Neural progenitor cell (in vitro differentiated cells): ENCODE measurements around the gene LEKR1. TPM values are rescaled to one million over a fixed set of nuclear protein-coding genes. Genes with fewer than 3 reads are reported as not detected.

Source experiments
- DNase-seq: peaks from one replicate; pipeline ENCODE4 v3.0.0-alpha.2; 2016; ENCODE audit warnings: low spot score
- H2AFZ ChIP-seq: fragments of 200-600 bp; sonication (generic); replicated peaks from 2 replicates; pipeline ENCODE4 v1.6.1; 2016; ENCODE audit warnings: antibody characterized with exemption
- H3F3A ChIP-seq: fragments of 200-600 bp; sonication (generic); 2 replicates; pipeline ENCODE4 v1.6.1; 2016; ENCODE audit warnings: antibody characterized with exemption, low read depth
- H3K27ac ChIP-seq: fragments of 200-600 bp; sonication (generic); 2 replicates; pipeline ENCODE4 v1.5.1; 2016; ENCODE audit warnings: mild to moderate bottlenecking
- H3K27me3 ChIP-seq: fragments of 200-600 bp; sonication (generic); 2 replicates; pipeline ENCODE4 v1.6.1; 2016; ENCODE audit warnings: mild to moderate bottlenecking, moderate library complexity
- H3K36me3 ChIP-seq: fragments of 200-600 bp; sonication (generic); 2 replicates; pipeline ENCODE4 v1.5.1; 2016
- H3K4me1 ChIP-seq: fragments of 200-600 bp; sonication (generic); 2 replicates; pipeline ENCODE4 v1.6.1; 2016; ENCODE audit warnings: mixed run types
- H3K4me2 ChIP-seq: fragments of 200-600 bp; sonication (generic); 2 replicates; pipeline ENCODE4 v1.6.1; 2016
- H3K4me3 ChIP-seq: fragments of 200-600 bp; sonication (generic); 2 replicates; pipeline ENCODE4 v1.5.1; 2016
- H3K79me2 ChIP-seq: fragments of 200-600 bp; sonication (generic); 2 replicates; pipeline ENCODE4 v1.6.1; 2016; ENCODE audit warnings: low read depth
- H3K9ac ChIP-seq: fragments of 200-600 bp; sonication (generic); 2 replicates; pipeline ENCODE4 v1.6.1; 2016
- H3K9me3 ChIP-seq: fragments of 200-600 bp; sonication (generic); 2 replicates; pipeline ENCODE4 v1.5.1; 2016; ENCODE audit warnings: low read depth
- H4K20me1 ChIP-seq: fragments of 200-600 bp; sonication (generic); 2 replicates; pipeline ENCODE4 v1.6.1; 2016; ENCODE audit warnings: low read depth
- H3K27ac Mint-ChIP-seq: 3 replicates; pipeline ENCODE4 v1.8.0; 2021; ENCODE audit warnings: mixed read lengths
- H3K27me3 Mint-ChIP-seq: 2 replicates; pipeline ENCODE4 v1.8.0; 2022; ENCODE audit warnings: low read depth, mild to moderate bottlenecking, inconsistent platforms, moderate library complexity, mixed read lengths; ENCODE audit not compliant: insufficient read depth
- H3K36me3 Mint-ChIP-seq: 3 replicates; pipeline ENCODE4 v1.8.0; 2021; ENCODE audit warnings: mixed read lengths
- H3K4me1 Mint-ChIP-seq: 3 replicates; pipeline ENCODE4 v1.8.0; 2021; ENCODE audit warnings: mixed read lengths
- H3K4me3 Mint-ChIP-seq: 3 replicates; pipeline ENCODE4 v1.8.0; 2021; ENCODE audit warnings: mild to moderate bottlenecking, moderate library complexity, mixed read lengths
- H3K9me3 Mint-ChIP-seq: 3 replicates; pipeline ENCODE4 v1.8.0; 2020; ENCODE audit warnings: mixed read lengths
- EZH2 ChIP-seq: fragments of 200-600 bp; sonication (generic); IDR thresholded peaks from 2 replicates; pipeline ENCODE4 v1.6.1; 2017; ENCODE audit warnings: antibody characterized with exemption, mild to moderate bottlenecking, moderate library complexity
- EZH2phosphoT487 ChIP-seq: fragments of 200-600 bp; sonication (generic); IDR thresholded peaks from 2 replicates; pipeline ENCODE4 v1.6.1; 2017; ENCODE audit warnings: antibody characterized with exemption
- total RNA-seq: library from RNA; depleted of rRNA; stranded (reverse); fragments of >200 nt; gene quantifications from 2 replicates; pipeline ENCODE4 v1.2.3, GENCODE V29; 2015; ENCODE audit warnings: low replicate concordance
- TF ChIP-seq, protein P1 (sequence below): fragments of 200-600 bp; sonication (generic); IDR thresholded peaks from 2 replicates; pipeline ENCODE4 v1.5.1; 2017; ENCODE audit warnings: antibody characterized with exemption, mild to moderate bottlenecking

Gene LEKR1
- total RNA-seq, 1 donor from 2014 or later: 1.9 TPM

DNA sequence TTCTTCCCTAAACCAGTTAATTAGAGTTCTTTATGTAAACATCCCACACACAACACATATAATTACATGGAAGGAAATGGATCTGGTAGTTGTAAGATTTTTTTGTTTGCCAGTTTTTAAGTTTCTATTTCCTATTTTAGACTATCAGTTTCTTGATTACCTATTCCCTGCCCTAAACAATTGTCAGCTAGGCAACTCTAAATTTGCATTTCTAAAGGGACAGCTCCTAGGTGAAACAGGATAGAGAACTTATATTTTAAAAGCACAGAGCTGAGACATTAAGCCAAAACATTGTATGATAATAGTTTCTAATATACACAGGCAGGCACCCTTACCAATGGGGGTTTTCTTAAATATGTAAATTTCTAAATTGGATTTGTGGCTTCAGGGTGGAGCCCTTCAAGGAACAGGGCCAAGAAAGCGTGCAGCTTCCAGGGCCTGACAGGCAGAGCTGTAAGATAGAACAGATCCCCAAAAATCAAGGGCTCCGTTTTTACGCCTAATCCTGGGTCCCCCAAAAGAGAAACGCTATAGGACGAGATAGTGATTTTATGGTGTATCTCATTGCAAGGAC is 8.9 kb downstream of the LEKR1 start:
- no peak overlapping the region for H3K4me3 Mint-ChIP-seq
- H3K27me3 ChIP-seq: no peaks in the 10 kb centered on the region
- H3K79me2 ChIP-seq: no peaks in the 10 kb centered on the region
- no peak overlapping the region for H2AFZ ChIP-seq
- TF ChIP-seq EZH2 (no peak), EZH2phosphoT487 (no peak)
- TF ChIP-seq, protein P1, sequence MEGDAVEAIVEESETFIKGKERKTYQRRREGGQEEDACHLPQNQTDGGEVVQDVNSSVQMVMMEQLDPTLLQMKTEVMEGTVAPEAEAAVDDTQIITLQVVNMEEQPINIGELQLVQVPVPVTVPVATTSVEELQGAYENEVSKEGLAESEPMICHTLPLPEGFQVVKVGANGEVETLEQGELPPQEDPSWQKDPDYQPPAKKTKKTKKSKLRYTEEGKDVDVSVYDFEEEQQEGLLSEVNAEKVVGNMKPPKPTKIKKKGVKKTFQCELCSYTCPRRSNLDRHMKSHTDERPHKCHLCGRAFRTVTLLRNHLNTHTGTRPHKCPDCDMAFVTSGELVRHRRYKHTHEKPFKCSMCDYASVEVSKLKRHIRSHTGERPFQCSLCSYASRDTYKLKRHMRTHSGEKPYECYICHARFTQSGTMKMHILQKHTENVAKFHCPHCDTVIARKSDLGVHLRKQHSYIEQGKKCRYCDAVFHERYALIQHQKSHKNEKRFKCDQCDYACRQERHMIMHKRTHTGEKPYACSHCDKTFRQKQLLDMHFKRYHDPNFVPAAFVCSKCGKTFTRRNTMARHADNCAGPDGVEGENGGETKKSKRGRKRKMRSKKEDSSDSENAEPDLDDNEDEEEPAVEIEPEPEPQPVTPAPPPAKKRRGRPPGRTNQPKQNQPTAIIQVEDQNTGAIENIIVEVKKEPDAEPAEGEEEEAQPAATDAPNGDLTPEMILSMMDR: no peak
- no peaks in the 10 kb centered on the region for H4K20me1 ChIP-seq
- DNase-seq: no peak
- no peak overlapping the region for H3K4me3 ChIP-seq
- no peaks in the 10 kb centered on the region for H3K36me3 Mint-ChIP-seq
- no peaks in the 10 kb centered on the region for H3K4me1 Mint-ChIP-seq
- no peaks in the 10 kb centered on the region for H3K9me3 Mint-ChIP-seq
- no peaks in the 10 kb centered on the region for H3K4me1 ChIP-seq
- no peaks in the 10 kb centered on the region for H3K36me3 ChIP-seq
- no peaks in the 10 kb centered on the region for H3K9me3 ChIP-seq
- no peak overlapping the region for H3K9ac ChIP-seq
- no peaks in the 10 kb centered on the region for H3F3A ChIP-seq
- no peak overlapping the region for H3K27ac Mint-ChIP-seq
- no peak overlapping the region for H3K4me2 ChIP-seq
- no peaks in the 10 kb centered on the region for H3K27me3 Mint-ChIP-seq
- no peak overlapping the region for H3K27ac ChIP-seq

DNA sequence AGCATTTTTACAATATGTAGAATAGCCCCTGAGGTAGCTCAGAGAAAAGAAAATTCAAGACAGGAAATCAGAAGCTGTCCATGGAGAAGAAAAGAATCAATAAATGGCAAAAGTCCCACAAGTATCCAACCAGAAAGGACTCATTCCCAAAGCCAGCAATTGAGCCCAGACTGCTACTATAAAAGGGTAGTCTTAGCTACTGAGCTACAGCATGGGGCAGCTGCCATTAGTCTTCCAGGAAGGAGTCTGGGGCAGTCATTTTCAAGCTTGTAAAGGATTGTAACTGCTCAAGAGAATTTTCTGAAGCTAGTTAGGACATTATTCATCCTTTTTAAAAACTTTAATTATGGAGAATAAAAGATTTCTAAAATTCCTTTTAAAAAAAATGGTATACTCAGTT is 10.5 kb downstream of the LEKR1 start:
- Histone ChIP-seq H3K4me1 (no peaks in the 10 kb centered on the region), H3K79me2 (no peaks in the 10 kb centered on the region), H3K4me2 (no peak overlapping the region), H2AFZ (no peak overlapping the region), H3K27ac (no peak overlapping the region), H3F3A (no peaks in the 10 kb centered on the region), H3K9me3 (no peaks in the 10 kb centered on the region), H3K9ac (no peak overlapping the region), H4K20me1 (no peaks in the 10 kb centered on the region), H3K27me3 (no peaks in the 10 kb centered on the region), H3K36me3 (no peaks in the 10 kb centered on the region), H3K4me3 (no peak overlapping the region)
- DNase-seq: no peak
- Mint-ChIP-seq H3K27me3 (no peaks in the 10 kb centered on the region), H3K27ac (no peak overlapping the region), H3K4me1 (no peaks in the 10 kb centered on the region), H3K36me3 (no peaks in the 10 kb centered on the region), H3K9me3 (no peaks in the 10 kb centered on the region), H3K4me3 (no peak overlapping the region)
- TF ChIP-seq EZH2 (no peak), EZH2phosphoT487 (no peak)
- TF ChIP-seq, protein P1: no peak

DNA sequence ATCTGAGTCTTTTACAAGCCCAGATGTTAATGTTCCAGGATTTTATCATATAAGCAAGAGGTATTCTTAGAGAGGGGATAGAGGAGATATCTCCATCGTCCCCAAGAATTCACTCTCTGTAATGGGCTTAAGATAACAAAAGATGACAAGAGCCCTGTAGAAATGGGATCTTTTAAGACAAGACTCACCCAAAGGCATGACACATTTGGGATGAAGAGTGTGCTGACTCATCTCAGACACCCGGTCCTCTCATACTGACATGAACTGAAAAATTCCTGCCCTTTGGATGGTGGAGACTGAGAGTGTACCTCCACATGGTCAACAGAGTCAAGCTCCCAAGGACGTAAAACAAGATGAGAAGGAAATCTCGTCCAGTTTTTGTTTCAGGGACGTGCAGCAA is 11.0 kb downstream of the LEKR1 start:
- Mint-ChIP-seq H3K27ac (no peak overlapping the region), H3K9me3 (no peaks in the 10 kb centered on the region), H3K27me3 (no peaks in the 10 kb centered on the region), H3K36me3 (no peaks in the 10 kb centered on the region), H3K4me3 (no peak overlapping the region), H3K4me1 (no peaks in the 10 kb centered on the region)
- Histone ChIP-seq H3K9me3 (no peaks in the 10 kb centered on the region), H3K9ac (no peak overlapping the region), H3K36me3 (no peaks in the 10 kb centered on the region), H3K27me3 (no peaks in the 10 kb centered on the region), H3K27ac (no peak overlapping the region), H3K4me1 (no peaks in the 10 kb centered on the region), H3K79me2 (no peaks in the 10 kb centered on the region), H2AFZ (no peak overlapping the region), H4K20me1 (no peaks in the 10 kb centered on the region), H3K4me2 (no peak overlapping the region), H3F3A (no peaks in the 10 kb centered on the region), H3K4me3 (no peak overlapping the region)
- TF ChIP-seq EZH2: no peak
- no peak for DNase-seq

DNA sequence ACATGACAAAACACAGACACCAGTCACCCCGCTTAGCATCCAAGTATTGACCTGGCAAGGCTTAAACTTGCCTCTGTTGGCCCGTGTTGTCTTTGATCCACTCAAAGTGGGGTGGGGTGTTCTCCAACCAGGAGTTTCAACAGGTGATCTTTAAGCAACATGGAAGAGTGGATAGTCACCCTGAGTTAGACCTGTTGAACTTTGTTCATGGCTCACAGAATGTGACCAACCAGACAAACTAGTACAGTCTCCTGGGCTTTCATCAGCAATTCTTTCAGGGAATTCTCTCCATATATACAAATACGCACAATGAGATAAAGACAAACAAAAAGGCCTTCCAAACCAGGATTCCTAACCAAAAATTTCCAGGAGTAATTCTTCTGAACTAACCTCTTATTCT is 11.9 kb downstream of the LEKR1 start:
- no peak overlapping the region for H3K4me2 ChIP-seq
- no peak for DNase-seq
- H3K27me3 ChIP-seq: no peaks in the 10 kb centered on the region
- Mint-ChIP-seq H3K36me3 (no peaks in the 10 kb centered on the region), H3K4me1 (no peaks in the 10 kb centered on the region), H3K9me3 (no peaks in the 10 kb centered on the region), H3K27ac (no peak overlapping the region), H3K27me3 (no peaks in the 10 kb centered on the region), H3K4me3 (no peak overlapping the region)
- H3K9me3 ChIP-seq: no peaks in the 10 kb centered on the region
- no peaks in the 10 kb centered on the region for H3F3A ChIP-seq
- H4K20me1 ChIP-seq: no peaks in the 10 kb centered on the region
- no peak overlapping the region for H3K9ac ChIP-seq
- H3K27ac ChIP-seq: no peak overlapping the region
- TF ChIP-seq EZH2phosphoT487 (no peak), EZH2 (no peak)
- TF ChIP-seq, protein P1: no peak
- no peaks in the 10 kb centered on the region for H3K36me3 ChIP-seq
- no peak overlapping the region for H2AFZ ChIP-seq
- H3K4me3 ChIP-seq: no peak overlapping the region
- no peaks in the 10 kb centered on the region for H3K4me1 ChIP-seq
- H3K79me2 ChIP-seq: no peaks in the 10 kb centered on the region
